Glomerular visceral epithelial cell (primary cell): ENCODE measurements around the gene GMDS.
A peak's percentile ranks its signal among the peaks of the same experiment; 100 is the strongest.

Source experiments
- DNase-seq: peaks from one replicate; pipeline ENCODE4 v3.0.0-alpha.2; 2016; ENCODE audit errors: extremely low spot score

GMDS gene

DNA sequence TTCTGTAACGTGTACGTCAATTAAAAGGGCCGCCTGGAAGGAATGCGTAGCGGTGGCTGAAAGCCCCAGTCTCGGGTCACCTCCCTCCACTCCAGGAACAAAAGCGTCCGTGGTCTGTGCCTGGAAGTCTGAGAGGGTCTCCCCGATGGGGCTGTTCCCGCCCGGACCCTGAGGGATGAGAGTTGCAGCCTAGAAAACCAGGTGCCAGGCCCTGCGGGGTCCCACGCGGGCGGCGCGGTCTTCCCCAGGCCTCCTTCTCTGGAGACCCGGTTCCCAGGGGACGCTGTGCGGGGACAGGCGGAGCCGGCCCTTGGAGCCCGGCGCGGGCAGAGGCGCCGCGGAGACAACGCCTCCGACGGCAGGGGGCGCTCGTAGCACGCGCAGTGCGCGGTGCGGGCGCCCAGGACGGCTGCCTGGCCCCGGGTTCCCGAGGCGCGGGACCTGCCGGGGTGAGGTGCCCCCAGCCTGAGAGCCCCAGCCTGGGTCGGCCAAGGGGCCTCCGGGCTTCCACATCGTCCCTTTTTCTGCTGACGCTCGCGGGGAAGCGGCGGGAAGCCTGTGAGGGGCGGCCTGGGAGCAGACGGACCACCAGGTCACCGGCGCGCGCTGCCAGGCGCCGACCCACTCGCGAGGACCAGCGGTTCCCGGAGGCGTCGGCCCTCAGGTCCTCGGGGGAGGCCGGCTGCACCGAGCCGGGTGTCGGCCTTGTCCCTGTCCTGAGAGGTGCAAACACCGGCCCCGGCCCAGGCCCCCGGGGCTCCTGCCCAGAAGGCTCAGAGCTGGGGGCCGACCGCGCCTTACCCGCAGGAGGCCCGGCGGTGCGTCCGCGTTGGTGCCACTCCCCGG lies 641.0 kb downstream of the GMDS start:
- DNase-seq, result peak; percentile 71

DNA sequence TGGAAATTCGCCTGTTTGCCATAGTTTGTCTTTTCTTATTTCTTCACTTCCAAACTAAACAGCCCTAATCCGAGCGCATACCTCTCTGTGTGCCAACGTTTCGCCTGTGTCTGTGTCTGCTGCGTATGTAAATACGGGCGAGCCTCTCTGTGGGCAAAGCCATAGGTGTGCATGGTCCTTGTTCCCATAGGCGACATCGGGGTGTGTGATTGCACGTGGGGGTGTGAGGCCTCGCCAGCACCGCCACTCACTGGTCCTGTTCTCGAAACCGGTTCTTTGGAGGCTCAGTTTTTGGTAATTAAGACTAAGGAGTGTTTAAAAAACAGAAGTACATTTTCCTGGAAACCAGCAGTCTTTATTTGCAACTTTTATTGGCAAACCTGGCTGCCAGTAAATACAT lies 641.7 kb downstream of the GMDS start:
- no peak for DNase-seq

DNA sequence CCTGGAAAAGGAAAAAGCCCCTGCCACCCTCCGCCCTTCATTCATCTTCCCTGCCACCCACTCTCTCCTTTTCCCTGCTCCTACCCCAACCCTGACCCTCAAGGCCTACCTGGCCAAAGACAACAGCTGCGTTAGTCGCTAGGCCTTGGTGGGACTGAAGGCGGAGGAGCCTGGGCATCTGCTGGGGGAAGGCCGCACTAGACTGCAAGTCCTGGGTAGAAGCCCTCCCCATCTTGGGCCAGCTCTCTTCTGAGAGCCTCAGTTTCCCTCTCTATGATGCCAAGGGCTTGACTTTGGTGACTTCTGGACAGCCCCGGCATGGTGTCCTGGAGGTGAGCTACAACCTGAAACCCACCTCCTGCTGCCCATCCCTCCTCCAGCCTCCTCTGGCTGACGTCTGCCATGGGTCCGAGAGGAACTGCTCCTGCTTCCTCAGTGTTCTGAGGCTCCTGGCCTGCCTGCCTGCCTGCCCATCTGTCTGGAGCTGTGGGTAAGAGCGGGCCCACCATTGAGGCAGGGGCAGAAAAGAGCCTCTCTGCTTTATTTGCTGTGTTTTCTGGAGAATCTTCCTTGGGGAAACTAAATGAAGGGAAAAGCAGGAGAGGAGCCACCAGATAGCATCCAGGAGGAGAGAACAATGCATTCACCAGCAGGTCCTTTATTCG lies 643.2 kb downstream of the GMDS start:
- DNase-seq, result no peak

DNA sequence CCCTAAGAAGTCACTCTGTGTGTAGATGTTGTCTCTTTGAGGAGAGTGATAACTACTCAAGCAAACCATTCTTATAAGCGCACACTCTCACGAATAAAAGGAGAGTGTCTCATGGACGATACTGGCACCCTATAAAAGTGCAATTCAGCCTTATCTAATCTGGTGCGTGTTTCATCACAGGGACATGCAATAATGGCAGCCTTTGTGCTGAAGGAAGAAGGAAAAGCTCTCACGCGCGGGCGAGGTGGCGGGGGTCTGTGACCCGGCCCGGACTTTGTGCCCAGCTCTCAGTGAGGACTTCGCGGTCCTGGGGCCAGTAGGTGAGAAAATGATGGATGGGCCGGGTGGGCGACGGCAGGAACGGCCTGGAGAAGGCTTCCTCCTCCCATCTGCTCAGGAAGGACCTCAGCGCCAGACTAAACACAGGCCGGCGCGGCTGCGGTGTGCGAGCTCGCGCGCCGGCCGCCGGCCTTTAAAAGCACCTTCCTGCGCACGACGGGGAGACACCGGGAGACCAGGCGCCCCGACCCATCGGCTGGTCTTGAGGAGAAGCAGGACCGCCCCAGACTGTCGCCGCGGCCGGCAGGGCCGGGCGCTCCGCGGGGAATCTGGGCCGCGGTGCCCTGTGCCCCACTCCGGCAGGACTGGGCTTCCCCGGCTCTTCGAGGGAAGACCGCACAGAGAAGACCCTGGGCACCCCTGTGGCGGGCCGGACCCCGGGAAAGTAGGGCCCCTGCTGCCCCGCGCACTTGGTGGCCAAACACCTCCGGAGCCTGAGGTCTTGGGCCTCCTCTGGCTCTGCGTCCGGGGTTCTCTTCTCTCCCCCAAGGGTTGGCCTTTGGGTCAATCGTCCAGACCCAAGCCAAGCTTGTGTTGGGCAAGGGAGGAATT lies 644.0 kb downstream of the GMDS start:
- no peak for DNase-seq

DNA sequence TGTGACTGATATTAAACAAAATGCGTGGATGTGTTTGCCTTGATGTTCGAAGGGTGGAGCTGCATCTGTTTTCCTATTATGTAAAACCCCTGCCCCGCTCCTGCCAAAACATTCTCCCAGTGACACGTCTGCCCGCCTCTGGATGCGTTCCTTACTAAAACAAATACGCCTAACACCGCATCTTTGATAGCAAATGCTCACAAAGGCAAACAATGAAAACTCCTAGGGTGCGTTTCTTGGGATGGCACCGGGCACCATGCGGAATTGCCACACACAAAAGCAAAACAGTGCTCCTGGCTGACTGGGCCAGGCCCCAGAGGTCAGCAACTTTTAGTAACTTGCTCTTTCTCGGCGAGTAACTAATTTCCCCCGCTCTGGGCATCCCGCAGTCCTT lies 644.6 kb downstream of the GMDS start:
- no peak for DNase-seq

DNA sequence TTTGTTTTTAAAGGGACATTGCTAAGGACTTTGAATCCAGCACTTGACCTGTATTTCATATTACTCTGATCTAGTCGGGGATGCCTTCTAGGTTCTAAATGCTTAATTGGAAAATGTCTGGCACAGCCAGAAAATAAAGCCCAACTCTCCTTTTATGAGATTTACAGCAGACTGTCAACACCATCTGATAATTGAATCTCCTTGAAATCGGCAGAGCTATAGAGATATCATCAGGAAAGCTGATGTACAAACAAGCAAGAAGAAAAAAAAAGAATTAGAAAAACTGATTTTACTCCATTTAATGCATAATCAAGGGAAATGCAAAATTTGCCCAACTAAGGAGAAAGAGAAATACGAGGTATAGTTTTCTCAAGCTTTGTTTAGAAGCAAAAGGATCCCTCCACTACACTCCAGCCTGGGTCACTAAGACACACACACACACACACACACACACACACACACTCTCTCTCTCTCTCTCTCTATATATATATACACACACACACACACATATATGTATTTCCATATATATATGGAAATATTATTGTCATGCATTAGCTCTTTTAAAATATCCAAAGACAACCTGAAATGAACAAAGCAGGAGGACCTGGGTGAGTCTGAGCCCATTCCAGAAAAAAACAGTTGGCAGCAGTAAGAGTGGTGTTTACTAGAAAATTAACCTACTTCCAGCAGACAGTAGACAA lies 645.2 kb downstream of the GMDS start:
- no peak for DNase-seq

DNA sequence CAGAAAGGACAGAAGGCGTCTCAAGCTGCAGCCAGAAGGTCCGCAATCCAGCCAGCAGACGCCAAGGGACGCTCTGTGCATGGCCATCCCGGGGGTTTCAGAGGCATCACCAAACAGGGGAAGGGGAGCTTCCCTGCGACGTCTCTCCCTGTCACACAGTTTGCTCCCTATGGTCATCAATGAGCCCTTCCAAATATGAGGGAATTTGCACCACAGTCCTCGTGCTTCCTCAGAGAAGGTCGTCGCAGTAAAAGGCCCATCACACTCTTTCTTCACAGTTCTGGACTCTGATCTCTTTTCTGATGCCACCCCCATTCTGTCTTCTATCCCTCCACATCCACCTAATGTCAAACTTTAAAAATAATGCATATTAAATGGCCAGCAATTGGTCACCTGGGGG lies 645.9 kb downstream of the GMDS start:
- DNase-seq, result no peak

DNA sequence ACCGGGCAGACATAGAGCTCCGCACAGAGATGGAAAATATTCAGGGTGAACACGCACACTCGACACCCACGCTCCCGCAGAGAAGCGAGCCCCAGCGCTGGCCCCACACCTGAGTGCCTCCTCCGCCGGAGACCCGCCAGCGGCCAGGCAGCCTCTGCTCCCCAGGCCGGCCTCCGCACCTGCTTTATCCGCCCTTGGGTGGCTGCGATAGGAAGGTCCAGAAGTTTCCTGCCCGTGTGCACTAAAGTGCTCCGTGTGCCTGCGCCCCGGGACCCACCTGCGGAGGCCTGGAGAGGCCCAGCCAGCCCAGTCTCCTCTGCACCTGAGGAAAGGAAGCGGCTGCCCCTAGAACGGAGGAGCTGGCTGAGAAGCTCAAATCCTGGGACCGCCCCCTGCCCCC lies 646.5 kb downstream of the GMDS start:
- DNase-seq, result no peak

DNA sequence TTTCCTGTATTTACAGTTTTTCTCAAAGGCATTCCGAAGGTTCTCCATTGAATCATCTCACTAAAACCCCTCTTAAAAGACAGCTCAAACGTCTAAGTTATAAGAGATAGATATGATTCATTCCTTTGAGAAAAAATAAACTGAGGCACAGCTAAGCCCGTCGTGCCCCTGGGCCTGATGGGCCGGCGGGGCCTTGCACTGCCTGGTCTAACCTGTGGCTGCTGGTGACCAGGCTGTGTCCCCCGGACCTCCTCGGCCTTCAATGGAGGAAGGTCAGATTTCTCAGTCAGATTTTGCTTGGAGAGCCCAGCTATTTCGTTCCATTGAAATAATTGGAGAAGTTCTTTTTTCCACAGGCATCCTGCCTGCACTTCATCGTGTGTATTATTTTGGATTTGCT lies 647.0 kb downstream of the GMDS start:
- DNase-seq, result no peak

DNA sequence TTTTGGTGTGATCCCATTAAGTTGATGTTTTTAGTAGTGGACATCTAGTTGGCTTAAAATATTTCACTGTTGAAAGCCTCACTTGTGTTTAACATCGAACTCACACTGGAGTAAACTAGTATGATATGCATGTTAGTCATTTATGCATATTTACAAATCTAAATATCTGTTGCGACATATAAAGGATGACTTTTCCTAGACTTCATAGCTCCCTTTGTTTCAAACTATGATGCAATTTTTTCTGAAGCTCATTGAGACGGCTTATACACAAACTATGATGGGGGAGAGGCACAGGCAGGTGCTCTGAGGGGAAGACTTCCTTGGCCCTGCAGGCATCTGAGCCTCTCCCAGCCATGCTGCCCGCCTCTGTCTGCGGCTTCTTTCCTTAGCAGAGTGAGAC lies 647.5 kb downstream of the GMDS start:
- no peak for DNase-seq

DNA sequence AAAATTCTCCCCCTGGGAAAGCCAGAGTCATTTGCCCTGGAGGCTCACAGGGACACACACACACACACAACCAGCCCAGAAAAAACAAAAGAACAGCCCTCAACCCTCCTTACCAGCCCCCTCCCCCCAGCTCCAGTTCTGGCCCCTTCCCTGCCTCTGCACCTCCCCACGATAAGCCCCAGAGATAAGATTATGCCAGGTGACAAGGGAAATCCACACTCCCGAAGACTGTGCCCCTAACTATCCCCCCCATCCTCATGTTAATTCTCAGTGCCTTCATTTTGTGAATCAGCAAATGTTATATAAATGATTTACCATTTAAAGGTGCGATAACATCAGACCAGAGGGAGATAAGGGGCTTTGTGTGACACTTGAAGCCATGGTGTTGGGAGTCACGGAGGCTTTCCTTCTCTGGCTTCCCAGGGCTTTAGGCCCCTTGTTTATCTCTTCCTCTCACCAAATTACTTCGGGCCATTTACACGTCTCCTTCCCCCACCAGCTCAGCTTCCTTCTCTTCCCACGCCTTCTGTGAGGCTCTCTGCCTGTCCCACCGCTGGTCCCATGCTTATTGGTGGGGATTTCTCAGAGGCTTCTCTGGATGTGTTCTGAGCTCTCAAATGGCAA lies 648.2 kb downstream of the GMDS start:
- no peak for DNase-seq

DNA sequence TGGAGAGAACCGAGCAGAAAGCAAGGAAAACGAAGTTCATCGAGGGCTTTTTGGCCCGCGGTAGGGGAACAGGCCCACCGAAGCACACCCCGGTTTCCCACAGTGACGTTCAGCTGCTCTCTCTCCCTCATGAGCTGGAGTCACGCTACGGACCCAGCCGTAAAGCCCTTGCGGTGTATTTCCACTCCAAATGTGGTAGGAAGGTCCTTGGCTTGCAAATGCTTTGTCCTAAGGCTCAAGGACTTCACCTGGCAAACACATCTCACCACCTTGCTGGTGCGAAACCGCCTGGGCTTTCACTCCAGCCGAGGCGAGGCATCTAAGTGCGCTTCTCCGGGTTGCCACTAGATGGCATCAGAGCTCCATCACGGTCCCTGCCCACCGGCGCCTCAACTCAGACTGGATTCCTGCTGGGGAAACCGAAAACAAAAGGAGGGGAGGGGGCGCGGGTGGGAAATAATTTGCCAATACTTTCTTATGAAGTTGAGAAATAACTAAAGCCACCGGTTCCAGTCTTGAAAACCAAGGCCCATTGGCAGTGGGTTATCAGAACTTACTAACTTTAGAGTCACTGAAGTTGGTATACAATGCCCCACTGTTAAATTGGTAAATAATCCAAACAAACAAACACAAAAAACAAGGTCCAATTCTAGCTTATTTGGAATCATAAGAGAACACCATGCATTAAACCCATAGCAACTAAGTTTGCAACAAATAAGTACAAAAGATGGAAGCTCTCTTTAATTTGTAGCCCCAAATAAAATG lies 649.1 kb downstream of the GMDS start:
- peak; percentile 53 for DNase-seq

DNA sequence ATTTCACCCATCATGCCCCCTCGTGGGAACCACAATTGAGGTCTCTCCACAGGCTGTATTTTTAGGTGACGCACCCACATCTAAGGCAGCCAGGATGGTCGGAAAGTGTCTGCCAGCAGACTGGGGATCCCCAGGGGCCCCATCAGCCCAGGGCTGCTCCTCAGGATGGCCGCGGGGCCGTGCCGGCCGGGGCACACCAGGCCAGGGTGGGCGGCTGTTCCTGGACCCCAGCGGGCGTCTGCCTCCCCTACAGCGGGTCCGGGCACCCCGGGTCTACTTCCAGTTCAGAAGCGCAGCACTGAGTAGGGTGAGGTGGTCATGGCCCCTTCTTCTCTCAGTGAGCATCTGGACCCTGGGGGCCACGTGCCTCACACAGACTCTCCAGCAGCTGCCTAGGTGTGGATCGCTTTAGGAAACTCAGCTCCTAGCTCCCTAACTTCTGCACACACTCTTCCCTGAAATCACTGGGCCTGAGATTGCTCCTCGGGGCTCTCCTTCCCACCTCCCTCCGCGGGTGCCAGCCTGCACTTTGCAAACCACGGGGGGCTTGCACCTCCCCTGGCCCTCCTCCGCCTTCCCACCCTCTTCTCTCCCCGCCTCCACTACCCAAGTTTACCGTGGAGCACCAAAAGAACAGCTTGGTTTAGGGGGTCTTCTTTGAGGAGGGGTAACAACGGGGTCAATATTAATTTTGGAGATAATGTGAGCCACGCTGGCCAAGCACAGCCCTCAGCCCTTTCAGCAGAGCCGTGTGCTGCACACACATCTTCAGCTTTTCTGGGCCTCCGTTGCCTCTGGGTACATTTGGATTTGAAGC lies 649.9 kb downstream of the GMDS start:
- DNase-seq, result no peak

DNA sequence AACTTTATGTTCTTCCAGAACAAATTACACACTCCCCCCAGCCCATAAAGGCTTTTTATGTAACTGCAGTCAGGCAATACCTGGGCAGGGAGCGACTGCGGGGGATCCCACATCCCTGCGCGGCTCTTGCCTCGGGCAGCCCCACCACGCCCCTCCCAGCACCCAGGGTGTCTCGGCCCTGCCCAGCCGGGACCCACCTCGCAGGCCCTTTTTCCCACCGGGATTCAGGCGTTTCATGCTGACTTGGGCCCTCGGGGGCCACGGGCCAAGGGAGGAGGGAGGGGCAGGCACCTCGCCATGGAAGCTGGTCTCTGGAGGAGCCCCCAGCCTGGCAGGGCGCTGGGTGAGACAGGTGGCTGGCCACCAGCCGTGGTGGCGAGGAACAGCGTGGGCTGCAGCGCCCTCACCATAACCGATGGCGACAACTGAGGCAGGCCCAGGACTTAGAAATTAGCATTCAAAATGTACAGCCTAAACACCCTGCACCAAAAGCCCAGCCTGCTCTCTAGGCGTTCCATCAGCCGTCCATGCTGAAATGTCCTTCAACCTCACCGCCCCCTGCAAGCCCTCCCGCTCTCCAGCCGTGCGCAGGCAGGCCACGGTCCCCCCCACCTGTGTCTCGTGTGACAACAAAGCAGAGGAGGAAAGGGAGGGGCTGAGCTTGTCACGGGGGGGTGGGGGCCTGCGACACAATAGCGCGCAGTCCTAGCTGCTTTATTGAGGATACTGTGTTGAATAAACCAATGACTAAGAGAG lies 650.8 kb downstream of the GMDS start:
- DNase-seq, result no peak

DNA sequence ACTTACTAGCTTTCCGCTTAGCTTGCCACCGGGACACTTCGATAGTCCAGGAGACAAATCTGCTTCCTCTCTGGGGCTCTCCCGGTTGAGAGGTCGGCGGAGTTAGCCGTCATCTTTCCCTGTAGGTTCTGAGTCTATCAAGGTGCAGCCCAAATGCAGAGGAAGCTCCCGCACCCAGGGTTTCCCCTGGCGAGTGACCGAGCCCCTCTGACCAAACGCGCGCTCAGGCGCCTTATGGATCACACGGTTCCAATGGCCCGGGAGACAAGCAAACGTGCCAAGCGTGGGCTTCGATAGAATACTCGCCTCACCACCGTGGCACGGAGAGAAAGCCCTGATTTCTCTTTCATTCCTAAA lies 651.5 kb downstream of the GMDS start:
- DNase-seq, result no peak

DNA sequence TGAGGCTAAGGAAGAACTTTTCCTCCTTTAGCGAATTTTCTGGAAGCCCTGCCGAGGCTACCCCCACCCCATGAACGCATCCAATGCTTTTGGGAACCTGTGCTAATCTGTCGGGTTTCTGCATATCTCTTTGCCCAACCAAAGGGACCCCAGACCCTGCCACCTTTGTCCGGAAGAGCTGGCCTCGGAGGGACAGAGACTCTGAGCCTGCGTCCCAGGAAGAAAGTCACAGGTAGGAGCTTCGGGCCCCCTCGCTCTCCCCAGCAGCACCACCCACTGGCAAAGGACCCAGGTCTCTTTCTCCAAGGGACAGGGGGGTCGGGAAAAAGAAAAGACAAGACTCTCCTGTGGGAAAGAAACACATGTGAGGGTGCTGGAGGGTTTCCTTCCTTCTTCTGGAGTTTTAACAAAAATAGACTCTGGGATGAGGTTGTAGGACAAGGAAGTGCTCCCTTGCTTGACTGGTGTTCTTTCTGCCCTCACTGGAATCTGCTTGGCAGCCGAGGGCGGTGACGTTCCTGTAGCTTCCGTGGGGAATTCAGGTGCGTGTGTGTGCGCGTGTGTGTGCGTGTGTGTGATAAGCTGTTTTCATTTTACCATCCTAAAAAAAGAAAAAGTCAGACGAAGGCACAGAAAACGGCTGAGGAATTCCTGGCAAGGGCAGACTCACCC lies 652.0 kb downstream of the GMDS start:
- DNase-seq, result no peak

DNA sequence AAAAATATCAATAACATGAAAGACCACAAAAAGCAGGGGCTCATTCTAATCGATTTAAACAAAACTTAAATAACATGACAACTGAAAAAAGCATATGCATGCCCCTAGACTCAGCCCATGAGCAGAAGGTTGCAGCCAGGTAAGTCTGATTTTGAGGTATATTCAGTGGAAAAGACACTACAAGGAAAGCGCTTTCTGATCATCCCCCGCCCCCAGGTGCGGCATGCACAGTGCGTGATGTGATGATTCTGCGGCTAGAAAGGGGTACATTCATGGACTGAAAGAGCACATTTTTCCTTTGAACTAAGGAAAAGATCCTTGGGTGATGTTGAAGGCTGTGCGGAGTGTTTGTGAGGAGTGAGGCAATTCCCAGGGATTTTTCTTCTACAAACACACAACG lies 652.6 kb downstream of the GMDS start:
- DNase-seq, result no peak

DNA sequence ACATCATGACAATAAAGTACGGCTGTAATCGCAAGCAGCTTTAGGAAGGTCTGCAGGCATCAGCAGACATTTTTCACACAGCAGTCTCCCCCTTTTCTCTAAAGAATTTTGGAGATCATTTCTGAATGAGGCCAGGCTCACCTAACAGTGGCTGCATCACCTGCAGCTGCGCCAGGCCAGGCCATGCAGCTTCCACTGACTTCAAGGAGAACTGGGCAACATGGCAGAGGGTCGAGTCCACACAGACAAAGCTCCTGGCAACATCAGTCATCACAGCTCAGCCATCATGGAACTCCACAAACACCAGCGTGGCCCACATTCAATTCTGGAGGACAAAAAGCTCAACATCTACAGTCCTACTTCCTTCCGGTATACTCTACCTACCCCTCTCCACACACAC lies 653.5 kb downstream of the GMDS start:
- no peak for DNase-seq

DNA sequence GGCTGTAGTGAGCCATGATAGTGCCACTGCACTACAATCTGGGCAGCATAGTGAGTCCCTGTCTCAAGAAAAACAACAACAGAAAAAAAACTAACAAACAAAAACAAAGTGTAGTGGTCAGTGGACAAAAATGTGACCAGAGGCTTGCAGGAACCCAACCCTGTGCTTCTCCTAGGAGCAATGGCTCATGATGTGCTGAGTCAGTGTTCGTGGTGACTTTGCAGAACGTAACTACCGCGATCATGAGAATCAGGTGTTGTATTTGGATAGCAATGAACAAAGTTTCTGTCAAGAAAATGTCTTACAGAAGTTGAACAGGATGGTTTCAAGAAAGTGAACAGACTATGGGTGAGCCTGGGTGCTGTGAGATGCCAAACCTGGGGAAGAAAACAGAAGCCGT lies 654.2 kb downstream of the GMDS start:
- no peak for DNase-seq
